Parathyroid adenoma (tissue), 2 donors: ENCODE data around the gene PITPNM1.
A peak's percentile ranks its signal among the peaks of the same experiment; 100 is the strongest.

Experiments used
- H2AFZ ChIP-seq: fragments of 300-600 bp; sonication (generic); one replicate; pipeline ENCODE4 v1.7.0; 2017; ENCODE audit warnings: antibody characterized with exemption, mild to moderate bottlenecking
- H3K27ac ChIP-seq: fragments of 300-600 bp; sonication (generic); one replicate; pipeline ENCODE4 v1.7.0; 2017
- H3K27me3 ChIP-seq: fragments of 300-600 bp; sonication (generic); one replicate; pipeline ENCODE4 v1.7.0; 2017; ENCODE audit warnings: low read length; ENCODE audit not compliant: control insufficient read depth, insufficient read depth
- H3K36me3 ChIP-seq: fragments of 300-600 bp; sonication (generic); one replicate; pipeline ENCODE4 v1.7.0; 2017; ENCODE audit warnings: low read length; ENCODE audit not compliant: control insufficient read depth, insufficient read depth
- H3K4me1 ChIP-seq: fragments of 300-600 bp; sonication (generic); one replicate; pipeline ENCODE4 v1.7.0; 2017; ENCODE audit warnings: control low read depth
- H3K4me2 ChIP-seq: fragments of 300-600 bp; sonication (generic); one replicate; pipeline ENCODE4 v1.7.0; 2017; ENCODE audit warnings: low read length
- H3K4me3 ChIP-seq: fragments of 300-600 bp; sonication (generic); one replicate; pipeline ENCODE4 v1.7.0; 2017; ENCODE audit warnings: low read depth, low read length
- H3K79me2 ChIP-seq: fragments of 300-600 bp; sonication (generic); one replicate; pipeline ENCODE4 v1.7.0; 2017; ENCODE audit warnings: control low read depth
- H3K9ac ChIP-seq: fragments of 300-600 bp; sonication (generic); one replicate; pipeline ENCODE4 v1.7.0; 2017; ENCODE audit warnings: mild to moderate bottlenecking
- H3K9me3 ChIP-seq: fragments of 300-600 bp; sonication (generic); one replicate; pipeline ENCODE4 v1.7.0; 2017; ENCODE audit warnings: low read length; ENCODE audit not compliant: control insufficient read depth
- CTCF ChIP-seq: fragments of 300-600 bp; sonication (generic); IDR thresholded peaks from one replicate; pipeline ENCODE4 v1.7.0; 2017; ENCODE audit warnings: antibody characterized with exemption, mild to moderate bottlenecking
- donor health status: primary hyperparathyroidism.

The PITPNM1 gene

GRCh38 chr11:67503119-67504004 is 1.8 kb downstream of the PITPNM1 start:
- H3K9ac ChIP-seq: no peak overlapping the region
- H2AFZ ChIP-seq: no peak overlapping the region
- peak overlapping the region; percentile 25 for H3K4me2 ChIP-seq
- peaks cover 10% of the 10 kb centered on the region for H3K4me1 ChIP-seq
- no peaks in the 10 kb centered on the region for H3K27me3 ChIP-seq
- no peak for TF ChIP-seq CTCF
- no peaks in the 10 kb centered on the region for H3K36me3 ChIP-seq
- H3K9me3 ChIP-seq: no peaks in the 10 kb centered on the region
- H3K79me2 ChIP-seq: no peaks in the 10 kb centered on the region
- no peak overlapping the region for H3K4me3 ChIP-seq
- no peak overlapping the region for H3K27ac ChIP-seq

GRCh38 chr11:67502328-67502979 is 2.7 kb downstream of the PITPNM1 start:
- no peak overlapping the region for H3K4me3 ChIP-seq
- H3K4me2 ChIP-seq: no peak overlapping the region
- no peaks in the 10 kb centered on the region for H3K9me3 ChIP-seq
- H3K27me3 ChIP-seq: no peaks in the 10 kb centered on the region
- no peak overlapping the region for H2AFZ ChIP-seq
- no peak for TF ChIP-seq CTCF
- H3K36me3 ChIP-seq: no peaks in the 10 kb centered on the region
- H3K79me2 ChIP-seq: no peaks in the 10 kb centered on the region
- H3K27ac ChIP-seq: no peak overlapping the region
- H3K4me1 ChIP-seq: peaks cover 10% of the 10 kb centered on the region
- H3K9ac ChIP-seq: no peak overlapping the region

GRCh38 chr11:67501854-67502253 is 3.3 kb downstream of the PITPNM1 start:
- H3K27me3 ChIP-seq: no peaks in the 10 kb centered on the region
- H3K4me3 ChIP-seq: no peak overlapping the region
- no peaks in the 10 kb centered on the region for H3K36me3 ChIP-seq
- no peak overlapping the region for H2AFZ ChIP-seq
- no peak overlapping the region for H3K27ac ChIP-seq
- no peaks in the 10 kb centered on the region for H3K9me3 ChIP-seq
- no peak overlapping the region for H3K9ac ChIP-seq
- no peak for TF ChIP-seq CTCF
- no peaks in the 10 kb centered on the region for H3K79me2 ChIP-seq
- H3K4me2 ChIP-seq: no peak overlapping the region
- peaks cover 6% of the 10 kb centered on the region for H3K4me1 ChIP-seq

- no peak for TF ChIP-seq CTCF
- no peak overlapping the region for H3K4me3 ChIP-seq
- H3K9ac ChIP-seq: no peak overlapping the region
- no peaks in the 10 kb centered on the region for H3K9me3 ChIP-seq
- H3K79me2 ChIP-seq: no peaks in the 10 kb centered on the region
- H3K27ac ChIP-seq: no peak overlapping the region
- no peak overlapping the region for H3K4me2 ChIP-seq
- H3K36me3 ChIP-seq: no peaks in the 10 kb centered on the region
- H3K4me1 ChIP-seq: peaks cover 6% of the 10 kb centered on the region
- no peaks in the 10 kb centered on the region for H3K27me3 ChIP-seq
- no peak overlapping the region for H2AFZ ChIP-seq
These were observed 4.1 kb downstream of the PITPNM1 start for GRCh38 chr11:67500831-67501715.
